Neural cell (in vitro differentiated cells): ENCODE results near the gene ZBED4. TPM values are rescaled to one million over a fixed set of nuclear protein-coding genes. Genes with fewer than 3 reads are reported as not detected.

Experiments used
- H2AFZ ChIP-seq: fragments of 200-600, 300-800 bp; sonication (generic), shearing (Covaris generic); 2 replicates; pipeline ENCODE4 v1.6.0; 2014; ENCODE audit warnings: low read depth, mild to moderate bottlenecking, antibody characterized with exemption, low read length, moderate library complexity
- H3F3A ChIP-seq: fragments of 200-600 bp; shearing (Covaris generic); 2 replicates; pipeline ENCODE4 v1.6.1; 2016; ENCODE audit warnings: mild to moderate bottlenecking, moderate library complexity, mixed read lengths, antibody characterized with exemption, low read length; ENCODE audit not compliant: insufficient read depth, poor library complexity, severe bottlenecking
- H3K27ac ChIP-seq: fragments of 200-600, 300-800 bp; sonication (generic), shearing (Covaris generic); 2 replicates; pipeline ENCODE4 v1.5.1; 2014; ENCODE audit warnings: mild to moderate bottlenecking, low read length, moderate library complexity
- H3K27me3 ChIP-seq: fragments of 300-800, 200-600 bp; sonication (generic), shearing (Covaris generic); 2 replicates; pipeline ENCODE4 v1.6.0; 2014; ENCODE audit warnings: mild to moderate bottlenecking, low read depth, low read length, moderate library complexity; ENCODE audit not compliant: insufficient read depth
- H3K36me3 ChIP-seq: fragments of 300-800, 200-600 bp; sonication (generic), shearing (Covaris generic); 2 replicates; pipeline ENCODE4 v1.5.1; 2014; ENCODE audit warnings: mild to moderate bottlenecking, antibody characterized with exemption, low read length, moderate library complexity; ENCODE audit not compliant: insufficient read depth
- H3K4me2 ChIP-seq: fragments of 300-800, 200-600 bp; sonication (generic), shearing (Covaris generic); 2 replicates; pipeline ENCODE4 v1.6.0; 2014; ENCODE audit warnings: mild to moderate bottlenecking, low read length
- H3K4me3 ChIP-seq: fragments of 300-800, 200-600 bp; sonication (generic), shearing (Covaris generic); 2 replicates; pipeline ENCODE4 v1.5.1; 2014; ENCODE audit warnings: mild to moderate bottlenecking, low read length, moderate library complexity
- H3K79me2 ChIP-seq: fragments of 200-600 bp; shearing (Covaris generic); replicated peaks from 2 replicates; pipeline ENCODE4 v1.6.0; 2014; ENCODE audit warnings: mild to moderate bottlenecking, low read length, moderate library complexity; ENCODE audit not compliant: insufficient read depth
- H3K9ac ChIP-seq: fragments of 300-800, 200-600 bp; sonication (generic), shearing (Covaris generic); 2 replicates; pipeline ENCODE4 v1.6.1; 2016; ENCODE audit warnings: mild to moderate bottlenecking, low read length, mixed read lengths
- H3K9me2 ChIP-seq: fragments of 200-600 bp; shearing (Covaris generic); 2 replicates; pipeline ENCODE4 v1.6.1; 2016; ENCODE audit warnings: mild to moderate bottlenecking, low read length, mixed read lengths; ENCODE audit not compliant: insufficient read depth
- H3K9me3 ChIP-seq: fragments of 200-600, 300-800 bp; sonication (generic), shearing (Covaris generic); 2 replicates; pipeline ENCODE4 v1.6.1; 2016; ENCODE audit warnings: mild to moderate bottlenecking, mixed run types, low read length, moderate library complexity, mixed read lengths
- H4K20me1 ChIP-seq: fragments of 200-600 bp; shearing (Covaris generic); 2 replicates; pipeline ENCODE4 v1.6.1; 2016; ENCODE audit warnings: mild to moderate bottlenecking, mixed run types; ENCODE audit not compliant: insufficient read depth
- EP300 ChIP-seq: fragments of 450-650 bp; conservative IDR thresholded peaks from 2 replicates; pipeline ENCODE4 v1.6.1; 2014; ENCODE audit warnings: antibody characterized with exemption, mild to moderate bottlenecking, moderate library complexity; ENCODE audit not compliant: poor library complexity, severe bottlenecking
- EZH2 ChIP-seq: fragments of 200-600, 300-800 bp; shearing (Covaris generic), sonication (generic); IDR thresholded peaks from 2 replicates; pipeline ENCODE4 v1.6.1; 2014; ENCODE audit warnings: antibody characterized with exemption, low read length, borderline replicate concordance, mild to moderate bottlenecking; ENCODE audit not compliant: insufficient read depth, poor library complexity, severe bottlenecking
- MXI1 ChIP-seq: fragments of 450-650 bp; conservative IDR thresholded peaks from 2 replicates; pipeline ENCODE4 v1.6.1; 2014; ENCODE audit warnings: antibody characterized with exemption, mild to moderate bottlenecking; ENCODE audit not compliant: poor library complexity, severe bottlenecking
- POLR2AphosphoS5 ChIP-seq: IDR thresholded peaks from 2 replicates; pipeline ENCODE4 v1.6.1; 2012
- RAD21 ChIP-seq: fragments of 450-650 bp; conservative IDR thresholded peaks from 2 replicates; pipeline ENCODE4 v1.6.1; 2014; ENCODE audit warnings: antibody characterized with exemption, mild to moderate bottlenecking, moderate library complexity
- SMC3 ChIP-seq: fragments of 450-650 bp; conservative IDR thresholded peaks from 2 replicates; pipeline ENCODE4 v1.6.1; 2014; ENCODE audit warnings: antibody characterized with exemption, mild to moderate bottlenecking, moderate library complexity; ENCODE audit not compliant: poor library complexity
- TAF1 ChIP-seq: IDR thresholded peaks from 2 replicates; pipeline ENCODE4 v1.6.1; 2012; ENCODE audit warnings: low read depth
- polyA plus RNA-seq: library from polyadenylated mRNA; depleted of rRNA; stranded (reverse); fragments of >200 nt; gene quantifications from 2 replicates; pipeline ENCODE4 v1.2.3, GENCODE V29; 2014
- TF ChIP-seq, protein P1 (sequence below): IDR thresholded peaks from 2 replicates; pipeline ENCODE4 v1.6.1; 2012; ENCODE audit warnings: borderline replicate concordance
- TF ChIP-seq, protein P2 (sequence below): fragments of 450-650 bp; IDR thresholded peaks from 2 replicates; pipeline ENCODE4 v1.5.1; 2014; ENCODE audit warnings: antibody characterized with exemption, mild to moderate bottlenecking, moderate library complexity; ENCODE audit not compliant: poor library complexity, severe bottlenecking

ZBED4 gene
- polyA plus RNA-seq, 1 donor from 2014 or later: 15.0 TPM

- H3K36me3 ChIP-seq: no peaks in the 10 kb centered on the region
- no peaks in the 10 kb centered on the region for H3F3A ChIP-seq
- H3K79me2 ChIP-seq: peaks cover 87% of the 10 kb centered on the region
- H3K9me3 ChIP-seq: peaks cover 15% of the 10 kb centered on the region
- no peak overlapping the region for H3K9ac ChIP-seq
- no peaks in the 10 kb centered on the region for H4K20me1 ChIP-seq
- no peaks in the 10 kb centered on the region for H3K9me2 ChIP-seq
- TF ChIP-seq EZH2: no peak
- TF ChIP-seq MXI1: no peak
- no peak for TF ChIP-seq POLR2AphosphoS5
- no peak for TF ChIP-seq RAD21
- TF ChIP-seq, protein P1, sequence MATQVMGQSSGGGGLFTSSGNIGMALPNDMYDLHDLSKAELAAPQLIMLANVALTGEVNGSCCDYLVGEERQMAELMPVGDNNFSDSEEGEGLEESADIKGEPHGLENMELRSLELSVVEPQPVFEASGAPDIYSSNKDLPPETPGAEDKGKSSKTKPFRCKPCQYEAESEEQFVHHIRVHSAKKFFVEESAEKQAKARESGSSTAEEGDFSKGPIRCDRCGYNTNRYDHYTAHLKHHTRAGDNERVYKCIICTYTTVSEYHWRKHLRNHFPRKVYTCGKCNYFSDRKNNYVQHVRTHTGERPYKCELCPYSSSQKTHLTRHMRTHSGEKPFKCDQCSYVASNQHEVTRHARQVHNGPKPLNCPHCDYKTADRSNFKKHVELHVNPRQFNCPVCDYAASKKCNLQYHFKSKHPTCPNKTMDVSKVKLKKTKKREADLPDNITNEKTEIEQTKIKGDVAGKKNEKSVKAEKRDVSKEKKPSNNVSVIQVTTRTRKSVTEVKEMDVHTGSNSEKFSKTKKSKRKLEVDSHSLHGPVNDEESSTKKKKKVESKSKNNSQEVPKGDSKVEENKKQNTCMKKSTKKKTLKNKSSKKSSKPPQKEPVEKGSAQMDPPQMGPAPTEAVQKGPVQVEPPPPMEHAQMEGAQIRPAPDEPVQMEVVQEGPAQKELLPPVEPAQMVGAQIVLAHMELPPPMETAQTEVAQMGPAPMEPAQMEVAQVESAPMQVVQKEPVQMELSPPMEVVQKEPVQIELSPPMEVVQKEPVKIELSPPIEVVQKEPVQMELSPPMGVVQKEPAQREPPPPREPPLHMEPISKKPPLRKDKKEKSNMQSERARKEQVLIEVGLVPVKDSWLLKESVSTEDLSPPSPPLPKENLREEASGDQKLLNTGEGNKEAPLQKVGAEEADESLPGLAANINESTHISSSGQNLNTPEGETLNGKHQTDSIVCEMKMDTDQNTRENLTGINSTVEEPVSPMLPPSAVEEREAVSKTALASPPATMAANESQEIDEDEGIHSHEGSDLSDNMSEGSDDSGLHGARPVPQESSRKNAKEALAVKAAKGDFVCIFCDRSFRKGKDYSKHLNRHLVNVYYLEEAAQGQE: no peak
- TF ChIP-seq TAF1: no peak
- no peak for TF ChIP-seq SMC3
- no peak for TF ChIP-seq EP300
- TF ChIP-seq, protein P2, sequence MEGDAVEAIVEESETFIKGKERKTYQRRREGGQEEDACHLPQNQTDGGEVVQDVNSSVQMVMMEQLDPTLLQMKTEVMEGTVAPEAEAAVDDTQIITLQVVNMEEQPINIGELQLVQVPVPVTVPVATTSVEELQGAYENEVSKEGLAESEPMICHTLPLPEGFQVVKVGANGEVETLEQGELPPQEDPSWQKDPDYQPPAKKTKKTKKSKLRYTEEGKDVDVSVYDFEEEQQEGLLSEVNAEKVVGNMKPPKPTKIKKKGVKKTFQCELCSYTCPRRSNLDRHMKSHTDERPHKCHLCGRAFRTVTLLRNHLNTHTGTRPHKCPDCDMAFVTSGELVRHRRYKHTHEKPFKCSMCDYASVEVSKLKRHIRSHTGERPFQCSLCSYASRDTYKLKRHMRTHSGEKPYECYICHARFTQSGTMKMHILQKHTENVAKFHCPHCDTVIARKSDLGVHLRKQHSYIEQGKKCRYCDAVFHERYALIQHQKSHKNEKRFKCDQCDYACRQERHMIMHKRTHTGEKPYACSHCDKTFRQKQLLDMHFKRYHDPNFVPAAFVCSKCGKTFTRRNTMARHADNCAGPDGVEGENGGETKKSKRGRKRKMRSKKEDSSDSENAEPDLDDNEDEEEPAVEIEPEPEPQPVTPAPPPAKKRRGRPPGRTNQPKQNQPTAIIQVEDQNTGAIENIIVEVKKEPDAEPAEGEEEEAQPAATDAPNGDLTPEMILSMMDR: no peak
- H3K4me2 ChIP-seq: no peak overlapping the region
- H3K27me3 ChIP-seq: no peaks in the 10 kb centered on the region
- H2AFZ ChIP-seq: no peak overlapping the region
- no peak overlapping the region for H3K27ac ChIP-seq
- H3K4me3 ChIP-seq: no peak overlapping the region
Observed at GRCh38 chr22:49869845-49870712, 16.4 kb downstream of the ZBED4 start.

DNA sequence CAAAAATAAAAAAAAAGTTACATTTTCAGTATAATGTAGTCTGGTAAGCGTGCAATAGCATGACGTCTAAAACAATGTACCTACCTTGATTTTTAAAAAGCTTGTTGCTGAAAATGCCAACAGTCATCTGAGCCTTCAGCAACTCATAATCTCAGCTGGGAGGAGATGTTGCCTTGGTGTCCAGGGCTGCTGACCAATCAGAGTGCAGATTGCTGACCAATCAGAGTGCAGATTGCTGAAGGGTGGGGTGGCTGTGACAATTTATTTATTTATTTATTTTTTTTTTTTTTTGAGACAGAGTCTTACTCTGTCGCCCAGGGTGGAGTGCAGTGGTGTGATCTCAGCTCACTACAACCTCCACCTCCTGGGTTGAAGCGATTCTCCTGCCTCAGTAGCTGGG lies 17.8 kb downstream of the ZBED4 start:
- Histone ChIP-seq H2AFZ (no peak overlapping the region), H3K4me3 (no peak overlapping the region), H4K20me1 (no peaks in the 10 kb centered on the region), H3K9ac (no peak overlapping the region), H3F3A (no peaks in the 10 kb centered on the region), H3K9me2 (no peaks in the 10 kb centered on the region), H3K27ac (no peak overlapping the region), H3K4me2 (no peak overlapping the region), H3K27me3 (no peaks in the 10 kb centered on the region), H3K36me3 (no peaks in the 10 kb centered on the region), H3K9me3 (peaks cover 15% of the 10 kb centered on the region), H3K79me2 (peaks cover 85% of the 10 kb centered on the region)
- TF ChIP-seq EP300 (no peak), TAF1 (no peak), SMC3 (no peak)
- TF ChIP-seq, protein P2: no peak
- TF ChIP-seq, protein P1: no peak
